GM06990 (cell line): ENCODE data around the gene OPCML.

ENCODE experiments used
- DNase-seq: peaks from one replicate; pipeline ENCODE4 v3.0.0-alpha.2; 2011; ENCODE audit not compliant: insufficient read length; ENCODE audit errors: extremely low read depth
- H3K27me3 ChIP-seq: replicated peaks from 2 replicates; pipeline ENCODE4 v1.6.0; 2011; ENCODE audit warnings: low read length; ENCODE audit not compliant: control insufficient read depth, insufficient read depth
- H3K36me3 ChIP-seq: 2 replicates; pipeline ENCODE4 v1.5.1; 2011; ENCODE audit warnings: low read length; ENCODE audit not compliant: control insufficient read depth, insufficient read depth
- H3K4me3 ChIP-seq: replicated peaks from 2 replicates; pipeline ENCODE4 v1.5.1; 2011; ENCODE audit warnings: low read depth, mild to moderate bottlenecking, control low read depth, low read length
- TF ChIP-seq, protein P1 (sequence below): IDR thresholded peaks from 2 replicates; pipeline ENCODE4 v1.5.1; 2011; ENCODE audit warnings: low read length, control low read depth, mild to moderate bottlenecking, inconsistent platforms; ENCODE audit not compliant: insufficient read depth, poor library complexity, severe bottlenecking

Gene OPCML

GRCh38 chr11:132365650-132366049 lies 1166.7 kb downstream of the OPCML start:
- Histone ChIP-seq H3K27me3 (no peaks in the 10 kb centered on the region), H3K4me3 (no peak overlapping the region), H3K36me3 (no peaks in the 10 kb centered on the region)
- TF ChIP-seq, protein P1, sequence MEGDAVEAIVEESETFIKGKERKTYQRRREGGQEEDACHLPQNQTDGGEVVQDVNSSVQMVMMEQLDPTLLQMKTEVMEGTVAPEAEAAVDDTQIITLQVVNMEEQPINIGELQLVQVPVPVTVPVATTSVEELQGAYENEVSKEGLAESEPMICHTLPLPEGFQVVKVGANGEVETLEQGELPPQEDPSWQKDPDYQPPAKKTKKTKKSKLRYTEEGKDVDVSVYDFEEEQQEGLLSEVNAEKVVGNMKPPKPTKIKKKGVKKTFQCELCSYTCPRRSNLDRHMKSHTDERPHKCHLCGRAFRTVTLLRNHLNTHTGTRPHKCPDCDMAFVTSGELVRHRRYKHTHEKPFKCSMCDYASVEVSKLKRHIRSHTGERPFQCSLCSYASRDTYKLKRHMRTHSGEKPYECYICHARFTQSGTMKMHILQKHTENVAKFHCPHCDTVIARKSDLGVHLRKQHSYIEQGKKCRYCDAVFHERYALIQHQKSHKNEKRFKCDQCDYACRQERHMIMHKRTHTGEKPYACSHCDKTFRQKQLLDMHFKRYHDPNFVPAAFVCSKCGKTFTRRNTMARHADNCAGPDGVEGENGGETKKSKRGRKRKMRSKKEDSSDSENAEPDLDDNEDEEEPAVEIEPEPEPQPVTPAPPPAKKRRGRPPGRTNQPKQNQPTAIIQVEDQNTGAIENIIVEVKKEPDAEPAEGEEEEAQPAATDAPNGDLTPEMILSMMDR: no peak
- DNase-seq: no peak
